Smooth muscle cell (in vitro differentiated cells): ENCODE measurements around the gene RNLS. TPM values are rescaled to one million over a fixed set of nuclear protein-coding genes. Genes with fewer than 3 reads are reported as not detected.

ENCODE experiments used
- DNase-seq: peaks from one replicate; lab custom pipeline; 2025; ENCODE audit not compliant: unreplicated experiment; lab: John Stamatoyannopoulos, UW
- H2AFZ ChIP-seq: fragments of 200-600 bp; sonication (generic); 2 replicates; pipeline ENCODE4 v1.6.0; 2016; ENCODE audit warnings: antibody characterized with exemption, low read depth, mild to moderate bottlenecking
- H3F3A ChIP-seq: fragments of 200-600 bp; sonication (generic); 2 replicates; pipeline ENCODE4 v1.6.0; 2017; ENCODE audit warnings: antibody characterized with exemption, low read depth
- H3K27ac ChIP-seq: fragments of 200-600 bp; sonication (generic); 2 replicates; pipeline ENCODE4 v1.5.1; 2016; ENCODE audit warnings: low read depth, mild to moderate bottlenecking
- H3K27me3 ChIP-seq: fragments of 200-600 bp; sonication (generic); 2 replicates; pipeline ENCODE4 v1.6.1; 2016; ENCODE audit warnings: low read depth, mild to moderate bottlenecking
- H3K36me3 ChIP-seq: fragments of 200-600 bp; sonication (generic); 2 replicates; pipeline ENCODE4 v1.5.1; 2016; ENCODE audit warnings: low read depth
- H3K4me1 ChIP-seq: fragments of 200-600 bp; sonication (generic); 2 replicates; pipeline ENCODE4 v1.5.1; 2016; ENCODE audit warnings: low read depth
- H3K4me2 ChIP-seq: fragments of 200-600 bp; sonication (generic); 2 replicates; pipeline ENCODE4 v1.6.0; 2016; ENCODE audit warnings: mild to moderate bottlenecking
- H3K4me3 ChIP-seq: fragments of 200-600 bp; sonication (generic); 2 replicates; pipeline ENCODE4 v1.5.1; 2016; ENCODE audit warnings: mild to moderate bottlenecking
- H3K79me2 ChIP-seq: fragments of 200-600 bp; sonication (generic); 2 replicates; pipeline ENCODE4 v1.6.0; 2016; ENCODE audit warnings: low read depth, mild to moderate bottlenecking
- H3K9ac ChIP-seq: fragments of 200-600 bp; sonication (generic); 2 replicates; pipeline ENCODE4 v1.6.0; 2016; ENCODE audit warnings: low read depth
- H3K9me3 ChIP-seq: fragments of 200-600 bp; sonication (generic); replicated peaks from 2 replicates; pipeline ENCODE4 v1.5.1; 2016; ENCODE audit warnings: low read depth
- H4K20me1 ChIP-seq: fragments of 200-600 bp; sonication (generic); 2 replicates; pipeline ENCODE4 v1.6.0; 2016; ENCODE audit warnings: low read depth
- WGBS: methylation state at CpG from one replicate; pipeline ENCODE4 v1.1.7; 2016; ENCODE audit warnings: low lambda C conversion rate; 5-methylcytosine and 5-hydroxymethylcytosine counted together
- polyA plus RNA-seq: library from polyadenylated mRNA; unstranded; fragments of >200 nt; fragmentation: Nextera tagmentation; extraction: Ambion mirVana; gene quantifications from 2 replicates; pipeline ENCODE4 v1.2.1, GENCODE V29; 2016
- total RNA-seq: library from RNA; depleted of rRNA; stranded (reverse); fragments of >200 nt; gene quantifications from 2 replicates; pipeline ENCODE4 v1.2.3, GENCODE V29; 2014
- TF ChIP-seq, protein P1 (sequence below): fragments of 200-600 bp; sonication (generic); IDR thresholded peaks from 2 replicates; pipeline ENCODE4 v1.5.1; 2017; ENCODE audit warnings: borderline replicate concordance, mild to moderate bottlenecking, antibody characterized with exemption; ENCODE audit not compliant: insufficient read depth, poor library complexity, severe bottlenecking

RNLS gene
- total and polyA plus RNA-seq, 2 experiments from 2014 or later: 4.8 to 11.2 TPM

DNA sequence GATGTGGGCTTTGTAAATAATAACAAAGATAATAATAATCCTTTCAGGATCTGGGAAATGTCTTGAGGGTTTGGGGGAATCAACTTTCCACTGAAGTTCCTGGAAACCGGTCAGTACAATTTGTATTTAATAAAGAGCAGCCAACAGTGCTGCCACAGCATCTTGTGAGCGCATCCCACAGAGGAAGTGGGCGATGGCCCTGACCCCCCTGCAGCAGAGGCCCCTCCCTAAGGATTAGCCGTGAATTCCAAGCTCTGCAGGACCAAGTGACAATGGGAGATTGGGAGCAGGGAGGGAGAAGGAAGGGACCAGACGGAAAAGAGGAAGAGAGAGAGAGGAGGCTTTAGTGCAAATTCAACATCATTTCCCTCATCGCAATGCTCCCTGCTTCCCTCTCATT, 349.2 kb downstream of the RNLS start:
- Histone ChIP-seq H3K4me1 (peaks cover 20% of the 10 kb centered on the region), H3K4me2 (no peak overlapping the region), H4K20me1 (no peaks in the 10 kb centered on the region), H3K36me3 (no peaks in the 10 kb centered on the region), H3K4me3 (no peak overlapping the region), H3K9me3 (no peaks in the 10 kb centered on the region), H3K9ac (no peak overlapping the region), H2AFZ (no peak overlapping the region), H3F3A (no peaks in the 10 kb centered on the region), H3K79me2 (no peaks in the 10 kb centered on the region), H3K27me3 (no peaks in the 10 kb centered on the region), H3K27ac (no peak overlapping the region)
- TF ChIP-seq, protein P1, sequence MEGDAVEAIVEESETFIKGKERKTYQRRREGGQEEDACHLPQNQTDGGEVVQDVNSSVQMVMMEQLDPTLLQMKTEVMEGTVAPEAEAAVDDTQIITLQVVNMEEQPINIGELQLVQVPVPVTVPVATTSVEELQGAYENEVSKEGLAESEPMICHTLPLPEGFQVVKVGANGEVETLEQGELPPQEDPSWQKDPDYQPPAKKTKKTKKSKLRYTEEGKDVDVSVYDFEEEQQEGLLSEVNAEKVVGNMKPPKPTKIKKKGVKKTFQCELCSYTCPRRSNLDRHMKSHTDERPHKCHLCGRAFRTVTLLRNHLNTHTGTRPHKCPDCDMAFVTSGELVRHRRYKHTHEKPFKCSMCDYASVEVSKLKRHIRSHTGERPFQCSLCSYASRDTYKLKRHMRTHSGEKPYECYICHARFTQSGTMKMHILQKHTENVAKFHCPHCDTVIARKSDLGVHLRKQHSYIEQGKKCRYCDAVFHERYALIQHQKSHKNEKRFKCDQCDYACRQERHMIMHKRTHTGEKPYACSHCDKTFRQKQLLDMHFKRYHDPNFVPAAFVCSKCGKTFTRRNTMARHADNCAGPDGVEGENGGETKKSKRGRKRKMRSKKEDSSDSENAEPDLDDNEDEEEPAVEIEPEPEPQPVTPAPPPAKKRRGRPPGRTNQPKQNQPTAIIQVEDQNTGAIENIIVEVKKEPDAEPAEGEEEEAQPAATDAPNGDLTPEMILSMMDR: no peak
- DNase-seq: no peak
- WGBS: 28% methylated on average over 6 of the region's 6 CpGs

DNA sequence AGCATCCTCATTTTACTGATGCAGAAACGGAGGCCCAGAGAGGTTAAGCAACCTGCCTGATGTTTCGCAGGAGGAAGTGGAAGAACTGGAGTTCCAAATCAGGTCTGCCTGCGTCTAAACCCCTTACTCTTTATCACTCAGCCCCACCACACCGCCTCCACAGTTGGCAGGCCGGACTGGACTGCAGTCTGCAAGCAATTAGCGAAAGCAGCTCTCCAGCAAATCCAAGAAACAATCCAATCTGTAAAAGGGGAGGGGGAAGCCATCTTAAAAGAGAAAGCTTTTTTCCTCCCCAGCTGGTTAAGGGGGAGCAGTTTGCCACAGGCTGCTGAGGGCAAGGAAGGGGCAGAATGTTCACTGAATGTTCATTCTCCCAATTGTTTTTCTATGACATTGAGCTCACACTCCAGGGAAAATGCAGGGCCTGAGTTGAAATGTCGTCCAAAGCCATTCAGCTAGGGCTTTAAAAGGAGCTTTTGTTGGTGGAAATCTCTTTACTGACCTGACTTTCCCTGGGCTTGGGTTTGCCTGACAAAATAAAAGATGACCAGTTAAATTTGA, 350.1 kb downstream of the RNLS start:
- H4K20me1 ChIP-seq: no peaks in the 10 kb centered on the region
- WGBS: 48% methylated on average over 7 of the region's 7 CpGs
- H2AFZ ChIP-seq: no peak overlapping the region
- DNase-seq: no peak
- H3K36me3 ChIP-seq: no peaks in the 10 kb centered on the region
- no peaks in the 10 kb centered on the region for H3K9me3 ChIP-seq
- peaks cover 20% of the 10 kb centered on the region for H3K4me1 ChIP-seq
- TF ChIP-seq, protein P1: no peak
- no peaks in the 10 kb centered on the region for H3K79me2 ChIP-seq
- no peak overlapping the region for H3K27ac ChIP-seq
- no peak overlapping the region for H3K4me2 ChIP-seq
- H3K9ac ChIP-seq: no peak overlapping the region
- H3F3A ChIP-seq: no peaks in the 10 kb centered on the region
- H3K4me3 ChIP-seq: no peak overlapping the region
- H3K27me3 ChIP-seq: no peaks in the 10 kb centered on the region

DNA sequence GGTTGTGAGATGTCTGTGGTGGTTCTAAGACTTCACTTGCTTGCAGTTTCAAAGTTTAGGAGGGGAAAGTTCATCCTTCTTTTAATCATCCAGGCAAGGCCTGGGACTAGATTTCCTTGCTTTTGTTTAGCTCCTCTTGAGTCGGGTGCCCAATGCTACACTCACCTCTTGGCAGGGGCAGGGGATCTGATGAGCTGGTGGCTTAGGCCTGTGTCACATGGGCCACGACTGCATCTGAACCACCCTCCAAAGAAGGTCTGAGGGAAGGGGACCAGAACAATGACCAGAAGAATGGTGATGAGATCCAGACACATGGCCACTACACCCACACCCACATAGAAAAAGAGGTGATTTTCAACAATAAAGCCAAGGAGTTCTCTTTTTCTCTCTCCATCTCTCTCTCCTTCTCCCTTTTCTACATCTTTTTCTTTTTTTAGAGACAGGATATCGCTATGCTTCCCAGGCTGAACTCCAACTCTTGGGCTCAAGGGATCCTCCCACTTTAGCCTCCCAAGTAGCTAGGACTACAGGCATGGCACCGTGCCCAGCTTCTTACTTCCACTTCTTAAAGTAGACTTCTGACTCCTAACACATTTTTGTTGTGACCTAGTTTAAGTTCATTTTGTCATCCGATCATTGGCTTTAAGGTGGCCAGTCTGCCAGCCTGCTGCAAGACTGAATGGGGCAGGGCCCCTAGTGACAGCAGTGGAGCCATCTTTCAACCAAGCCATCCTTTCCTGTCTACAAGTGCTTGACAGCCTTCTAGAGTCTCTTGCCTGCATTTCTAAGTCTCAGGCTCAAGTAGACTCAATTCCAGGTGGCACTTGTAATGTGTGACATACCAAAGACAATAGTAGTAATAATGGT, 350.9 kb downstream of the RNLS start:
- WGBS: 84% methylated on average over 5 of the region's 5 CpGs
- no peaks in the 10 kb centered on the region for H3K79me2 ChIP-seq
- H4K20me1 ChIP-seq: no peaks in the 10 kb centered on the region
- no peak overlapping the region for H3K27ac ChIP-seq
- H3K9me3 ChIP-seq: no peaks in the 10 kb centered on the region
- no peak overlapping the region for H3K4me2 ChIP-seq
- TF ChIP-seq, protein P1: no peak
- peaks cover 25% of the 10 kb centered on the region for H3K4me1 ChIP-seq
- H2AFZ ChIP-seq: no peak overlapping the region
- no peaks in the 10 kb centered on the region for H3F3A ChIP-seq
- H3K4me3 ChIP-seq: no peak overlapping the region
- no peak for DNase-seq
- H3K36me3 ChIP-seq: no peaks in the 10 kb centered on the region
- no peak overlapping the region for H3K9ac ChIP-seq
- H3K27me3 ChIP-seq: no peaks in the 10 kb centered on the region
